Sigmoid colon (tissue), 4 donors: Measurements from ENCODE around the gene POLR1F.

Source experiments
- POLR2A ChIP-seq, 2 donors: fragments of 450-650 bp; IDR thresholded peaks; one replicate each; pipeline ENCODE4 v1.6.1; 2016; ENCODE audit warnings: antibody characterized with exemption in 2 of 2, mild to moderate bottlenecking in 2 of 2, moderate library complexity in 2 of 2
- POLR2AphosphoS5 ChIP-seq, 4 donors: sonication (generic); formaldehyde crosslinking; IDR thresholded peaks; one replicate each; pipeline ENCODE4 v1.6.1; 2017; ENCODE audit warnings: antibody characterized with exemption in 4 of 4
- TF ChIP-seq, protein P1 (sequence below), 4 experiments: fragments of 450-650 bp in 3 of 4; fragments of 200-600 bp in 1 of 4; IDR thresholded peaks; one replicate each; pipeline ENCODE4 v1.5.1; 2016 to 2019; ENCODE audit warnings: antibody characterized with exemption in 4 of 4, mild to moderate bottlenecking in 3 of 4, moderate library complexity in 2 of 4

DNA sequence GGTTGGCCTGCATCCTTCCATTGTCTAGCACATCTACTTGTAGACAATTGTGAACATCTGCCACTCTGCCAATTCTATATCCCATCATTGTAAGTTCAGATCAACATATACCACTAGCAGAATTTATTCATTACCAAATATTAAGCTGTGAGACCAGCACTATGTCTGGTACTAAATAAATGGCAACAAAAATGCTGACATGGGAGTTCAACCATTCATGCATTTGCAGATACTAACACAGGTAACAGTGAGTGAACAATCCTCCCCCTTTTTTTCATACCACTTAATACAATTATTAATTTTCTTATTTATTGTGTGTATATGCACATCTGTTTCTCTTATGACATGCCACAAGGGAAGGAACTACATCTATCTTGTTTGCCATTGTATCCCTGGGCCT is 11.9 kb downstream of the POLR1F start:
- TF ChIP-seq, protein P1, sequence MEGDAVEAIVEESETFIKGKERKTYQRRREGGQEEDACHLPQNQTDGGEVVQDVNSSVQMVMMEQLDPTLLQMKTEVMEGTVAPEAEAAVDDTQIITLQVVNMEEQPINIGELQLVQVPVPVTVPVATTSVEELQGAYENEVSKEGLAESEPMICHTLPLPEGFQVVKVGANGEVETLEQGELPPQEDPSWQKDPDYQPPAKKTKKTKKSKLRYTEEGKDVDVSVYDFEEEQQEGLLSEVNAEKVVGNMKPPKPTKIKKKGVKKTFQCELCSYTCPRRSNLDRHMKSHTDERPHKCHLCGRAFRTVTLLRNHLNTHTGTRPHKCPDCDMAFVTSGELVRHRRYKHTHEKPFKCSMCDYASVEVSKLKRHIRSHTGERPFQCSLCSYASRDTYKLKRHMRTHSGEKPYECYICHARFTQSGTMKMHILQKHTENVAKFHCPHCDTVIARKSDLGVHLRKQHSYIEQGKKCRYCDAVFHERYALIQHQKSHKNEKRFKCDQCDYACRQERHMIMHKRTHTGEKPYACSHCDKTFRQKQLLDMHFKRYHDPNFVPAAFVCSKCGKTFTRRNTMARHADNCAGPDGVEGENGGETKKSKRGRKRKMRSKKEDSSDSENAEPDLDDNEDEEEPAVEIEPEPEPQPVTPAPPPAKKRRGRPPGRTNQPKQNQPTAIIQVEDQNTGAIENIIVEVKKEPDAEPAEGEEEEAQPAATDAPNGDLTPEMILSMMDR (IDR thresholded peaks at IDR 0.05) = no peak
- TF ChIP-seq POLR2A (IDR thresholded peaks at IDR 0.05) = no peak
- TF ChIP-seq POLR2AphosphoS5 (IDR thresholded peaks at IDR 0.05) = no peak
